Measurements from ENCODE around the gene PAPOLA.

Gene PAPOLA

DNA sequence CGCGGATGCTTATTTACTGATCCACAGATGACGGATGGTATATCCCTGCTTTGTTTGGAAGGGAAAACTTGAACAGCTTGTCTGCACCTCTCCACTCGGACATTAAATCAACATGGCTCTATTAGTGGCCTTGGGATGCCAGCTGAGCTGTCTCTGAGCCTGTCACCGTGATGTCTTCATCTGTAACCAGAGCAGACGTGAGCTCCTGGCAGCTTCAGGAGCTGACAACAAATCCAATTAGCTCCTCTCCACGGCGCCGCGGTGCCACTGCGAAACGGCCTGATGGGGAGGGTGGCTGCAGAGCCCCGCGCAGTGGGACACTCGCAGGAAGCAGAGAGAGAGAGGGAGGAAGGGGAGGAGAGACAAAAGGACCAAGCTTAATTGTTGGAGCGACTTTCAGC, 112.3 kb downstream of the PAPOLA start:
- TF ChIP-seq ZBTB7A (IDR thresholded peaks at IDR 0.05; ENCODE audit: low read depth) (no peak), TEAD4 (IDR thresholded peaks at IDR 0.05) (no peak), NFIC (IDR thresholded peaks at IDR 0.05) (no peak), CREB1 (IDR thresholded peaks at IDR 0.05; ENCODE audit: low read depth) (no peak), TCF12 (IDR thresholded peaks at IDR 0.05; ENCODE audit: low read depth) (no peak), CEBPB (IDR thresholded peaks at IDR 0.05) (no peak), RAD21 (IDR thresholded peaks at IDR 0.05; ENCODE audit: low read depth) (no peak)
- TF ChIP-seq, protein P1, sequence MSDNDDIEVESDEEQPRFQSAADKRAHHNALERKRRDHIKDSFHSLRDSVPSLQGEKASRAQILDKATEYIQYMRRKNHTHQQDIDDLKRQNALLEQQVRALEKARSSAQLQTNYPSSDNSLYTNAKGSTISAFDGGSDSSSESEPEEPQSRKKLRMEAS (IDR thresholded peaks at IDR 0.05) = no peak

DNA sequence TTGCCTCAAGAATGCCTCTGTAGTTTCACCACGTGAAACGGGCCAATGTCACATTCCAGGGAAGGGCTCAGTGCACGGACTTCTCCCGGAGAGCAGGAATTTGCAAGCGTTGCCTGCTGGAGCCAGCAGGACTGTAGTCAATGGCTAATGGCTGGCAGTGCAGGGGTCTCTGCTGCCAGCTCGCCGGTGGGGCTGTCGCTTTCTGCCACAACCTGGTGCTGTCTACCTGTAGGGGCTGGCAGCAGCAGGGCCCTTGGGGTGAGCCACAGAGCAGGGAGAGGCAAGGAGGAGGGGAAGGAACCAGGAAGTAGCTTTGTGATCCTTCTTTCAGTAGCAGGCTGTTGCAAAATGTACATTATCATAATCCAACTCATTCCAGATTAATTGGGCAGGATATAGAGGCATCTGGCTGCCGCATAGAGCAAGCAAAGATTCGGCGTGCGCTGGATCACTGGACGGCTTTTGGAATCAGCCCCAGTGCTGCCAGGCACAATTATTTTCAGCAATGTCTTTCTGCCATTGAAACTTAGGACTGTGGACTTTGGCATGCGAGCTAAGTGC, 114.1 kb downstream of the PAPOLA start:
- TF ChIP-seq TCF12 (IDR thresholded peaks at IDR 0.05; ENCODE audit: low read depth) (no peak), YY1 (IDR thresholded peaks at IDR 0.05; ENCODE audit: low read depth) (no peak), ZBTB7A (IDR thresholded peaks at IDR 0.05; ENCODE audit: low read depth) (no peak), TEAD4 (IDR thresholded peaks at IDR 0.05) (no peak)
